ENCODE data around the gene PKHD1. TPM values are rescaled to one million over a fixed set of nuclear protein-coding genes. Genes with fewer than 3 reads are reported as not detected.

Gene PKHD1
- total and polyA plus RNA-seq, 11 donors: 0.02 to 0.04 TPM; not detected in 9

DNA sequence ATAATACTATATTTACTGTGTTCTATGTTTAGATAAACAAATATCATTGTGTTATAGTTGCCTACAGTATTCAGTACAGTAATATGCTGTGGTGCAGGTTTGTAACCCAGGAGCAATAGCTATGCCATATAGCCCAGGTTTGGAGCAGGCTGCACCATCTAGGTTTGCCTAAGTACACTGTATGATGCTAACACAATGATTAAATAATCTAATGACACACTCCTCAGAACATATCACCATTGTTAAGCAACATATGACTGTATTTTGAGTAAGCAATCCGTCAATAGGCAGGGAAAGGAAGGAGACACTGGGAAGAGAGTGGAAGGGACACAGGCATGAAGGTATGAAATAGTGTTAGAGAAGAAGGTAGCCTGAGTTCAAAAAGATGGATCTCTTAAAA, 369.9 kb downstream of the PKHD1 start:
- WGBS, 4 donors: 80 to 87% (median 86%) methylated on average over 1 of the region's 1 CpG
- no peak for ATAC-seq
- no peaks in the 10 kb centered on the region for H3K4me1 ChIP-seq
- H3K9me3 ChIP-seq: no peaks in the 10 kb centered on the region
- no peaks in the 10 kb centered on the region for H3K27me3 ChIP-seq
- no peak overlapping the region for H3K4me3 ChIP-seq
- no peak for TF ChIP-seq POLR2A (IDR thresholded peaks at IDR 0.05)
- TF ChIP-seq, protein P1, sequence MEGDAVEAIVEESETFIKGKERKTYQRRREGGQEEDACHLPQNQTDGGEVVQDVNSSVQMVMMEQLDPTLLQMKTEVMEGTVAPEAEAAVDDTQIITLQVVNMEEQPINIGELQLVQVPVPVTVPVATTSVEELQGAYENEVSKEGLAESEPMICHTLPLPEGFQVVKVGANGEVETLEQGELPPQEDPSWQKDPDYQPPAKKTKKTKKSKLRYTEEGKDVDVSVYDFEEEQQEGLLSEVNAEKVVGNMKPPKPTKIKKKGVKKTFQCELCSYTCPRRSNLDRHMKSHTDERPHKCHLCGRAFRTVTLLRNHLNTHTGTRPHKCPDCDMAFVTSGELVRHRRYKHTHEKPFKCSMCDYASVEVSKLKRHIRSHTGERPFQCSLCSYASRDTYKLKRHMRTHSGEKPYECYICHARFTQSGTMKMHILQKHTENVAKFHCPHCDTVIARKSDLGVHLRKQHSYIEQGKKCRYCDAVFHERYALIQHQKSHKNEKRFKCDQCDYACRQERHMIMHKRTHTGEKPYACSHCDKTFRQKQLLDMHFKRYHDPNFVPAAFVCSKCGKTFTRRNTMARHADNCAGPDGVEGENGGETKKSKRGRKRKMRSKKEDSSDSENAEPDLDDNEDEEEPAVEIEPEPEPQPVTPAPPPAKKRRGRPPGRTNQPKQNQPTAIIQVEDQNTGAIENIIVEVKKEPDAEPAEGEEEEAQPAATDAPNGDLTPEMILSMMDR (IDR thresholded peaks at IDR 0.05): no peak
- H3K36me3 ChIP-seq: no peaks in the 10 kb centered on the region
- DNase-seq: no peak
- H3K27ac ChIP-seq: no peak overlapping the region
- intact Hi-C loops (cut with DNase I): no loop called here

DNA sequence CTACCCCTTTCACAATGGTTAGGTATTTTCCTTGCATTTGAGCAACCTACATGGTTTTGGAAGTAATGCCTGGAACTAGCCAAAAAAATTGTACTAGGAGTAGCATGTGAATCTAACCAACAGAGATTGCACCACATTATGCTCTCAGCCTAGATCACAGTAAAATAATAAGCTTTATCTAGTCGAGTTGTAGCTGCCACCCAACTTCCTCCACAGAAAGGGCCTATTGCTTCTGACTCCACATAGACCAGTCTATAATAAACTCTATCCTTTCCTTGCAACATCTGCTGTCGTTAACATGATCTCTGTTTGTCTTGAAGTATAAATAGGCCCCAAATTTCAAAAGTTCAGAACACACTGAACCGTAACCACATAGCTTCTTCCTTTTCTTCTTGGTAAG, 375.5 kb downstream of the PKHD1 start:
- no peak for ATAC-seq
- no peak for TF ChIP-seq POLR2A (IDR thresholded peaks at IDR 0.05)
- TF ChIP-seq, protein P1 (IDR thresholded peaks at IDR 0.05): no peak

DNA sequence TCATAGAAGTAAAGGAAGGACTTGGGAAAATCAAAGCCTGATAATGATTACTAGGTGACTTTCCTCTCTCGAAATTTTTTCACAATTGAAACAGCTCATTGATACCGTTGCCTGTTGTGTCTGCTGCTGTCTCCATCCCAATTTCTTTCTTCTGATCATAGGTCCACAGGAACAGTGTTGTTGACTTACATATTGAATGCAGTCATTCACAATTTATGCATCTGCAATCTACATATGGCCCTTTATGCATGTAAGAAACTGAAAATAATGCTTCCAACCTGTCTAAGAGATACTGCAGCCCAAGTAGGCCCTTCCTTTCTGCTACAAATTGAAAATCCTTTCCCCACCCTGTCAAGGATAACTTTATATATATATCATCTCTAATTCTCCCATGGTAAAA, 381.3 kb downstream of the PKHD1 start:
- no peaks in the 10 kb centered on the region for H3K4me1 ChIP-seq
- H3K9me3 ChIP-seq: no peaks in the 10 kb centered on the region
- H3K27me3 ChIP-seq: no peaks in the 10 kb centered on the region
- no peak overlapping the region for H3K27ac ChIP-seq
- H3K36me3 ChIP-seq: no peaks in the 10 kb centered on the region
- TF ChIP-seq, protein P1 (IDR thresholded peaks at IDR 0.05): no peak
- no peak for TF ChIP-seq POLR2A (IDR thresholded peaks at IDR 0.05)
- ATAC-seq: no peak
- WGBS, 4 donors: 72 to 77% (median 74%) methylated on average over 2 of the region's 2 CpGs
- no peak for DNase-seq
- intact Hi-C loops (cut with DNase I): no loop called here
- H3K4me3 ChIP-seq: no peak overlapping the region

More for the DNA sequence above, 375.5 kb downstream of the PKHD1 start:
- 65 to 73% (median 67%) methylated on average over 3 of the region's 3 CpGs for WGBS, 4 donors
- H3K9me3 ChIP-seq: no peaks in the 10 kb centered on the region
- no peak for DNase-seq
- H3K27ac ChIP-seq: no peak overlapping the region
- no peak overlapping the region for H3K4me3 ChIP-seq
- no peaks in the 10 kb centered on the region for H3K27me3 ChIP-seq
- H3K4me1 ChIP-seq: no peaks in the 10 kb centered on the region
- H3K36me3 ChIP-seq: no peaks in the 10 kb centered on the region
- intact Hi-C loops (cut with DNase I): no loop called here

DNA sequence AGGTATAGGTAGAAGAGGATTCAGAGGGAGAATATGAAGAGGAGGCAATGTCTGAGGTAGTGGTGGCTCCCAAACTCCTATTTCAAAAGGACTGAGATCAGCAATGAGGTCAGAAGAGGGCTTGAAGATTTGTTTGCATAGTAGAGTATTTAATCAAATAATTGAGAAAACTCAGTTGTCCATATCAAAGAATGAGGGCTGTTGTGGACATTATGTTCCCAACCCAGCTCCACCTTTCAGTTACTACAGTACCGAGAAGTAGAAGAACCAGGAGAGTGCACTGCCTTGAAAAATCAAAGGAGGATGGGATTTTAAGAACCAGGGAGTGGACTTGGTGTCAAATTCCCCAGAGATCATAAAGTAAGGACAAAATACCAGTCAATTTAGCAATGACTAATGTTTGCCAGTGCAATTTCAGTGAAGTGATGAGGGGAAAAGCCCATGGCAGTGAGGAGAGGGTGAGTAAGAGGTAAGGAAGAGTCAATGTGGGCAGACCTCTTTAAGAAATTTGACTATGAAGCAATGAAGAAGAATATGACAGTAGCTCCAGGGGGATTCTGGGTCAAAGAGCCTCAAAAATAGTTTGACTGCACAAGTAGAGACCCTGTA, 382.4 kb downstream of the PKHD1 start:
- ATAC-seq (no peak), DNase-seq (no peak)
- H3K4me1 ChIP-seq: no peaks in the 10 kb centered on the region
- H3K36me3 ChIP-seq: no peaks in the 10 kb centered on the region
- H3K9me3 ChIP-seq: no peaks in the 10 kb centered on the region
- no peak for TF ChIP-seq POLR2A (IDR thresholded peaks at IDR 0.05)
- TF ChIP-seq, protein P1 (IDR thresholded peaks at IDR 0.05): no peak
- no peak overlapping the region for H3K4me3 ChIP-seq
- intact Hi-C loops (cut with DNase I): no loop called here
- WGBS, 4 donors: 75 to 91% (median 86%) methylated on average over 1 of the region's 1 CpG
- no peak overlapping the region for H3K27ac ChIP-seq
- no peaks in the 10 kb centered on the region for H3K27me3 ChIP-seq

Measured in heart left ventricle (tissue), 16 donors.